ENCODE measurements around the gene PID1. TPM values are rescaled to one million over a fixed set of nuclear protein-coding genes. Genes with fewer than 3 reads are reported as not detected.

Gene PID1
- total RNA-seq, 1 experiment from 2014 or later = 2.9 TPM

DNA sequence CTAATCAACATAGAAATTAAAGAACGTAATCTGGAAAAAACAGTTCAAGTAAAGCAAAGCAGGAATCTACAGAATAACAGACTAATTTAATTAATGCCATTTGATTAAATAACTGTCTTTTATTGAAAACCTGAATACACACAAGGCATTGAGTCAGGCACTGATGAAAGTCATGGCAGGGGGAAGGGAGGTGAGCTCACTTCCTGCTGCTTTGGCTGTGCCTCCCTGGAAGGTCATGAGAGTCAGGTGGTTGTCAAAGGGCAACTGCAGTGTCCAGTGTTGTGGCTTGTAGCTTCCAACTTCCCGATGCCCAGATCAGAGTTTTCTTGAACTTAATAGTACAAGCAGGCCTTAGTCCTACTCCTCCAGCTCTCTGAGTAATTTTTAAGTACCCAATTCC lies 180.9 kb downstream of the PID1 start:
- ATAC-seq (no peak), DNase-seq (ENCODE audit: low read depth, low spot score) (peak; percentile 10)
- POLR2A ChIA-PET = no interaction called here

DNA sequence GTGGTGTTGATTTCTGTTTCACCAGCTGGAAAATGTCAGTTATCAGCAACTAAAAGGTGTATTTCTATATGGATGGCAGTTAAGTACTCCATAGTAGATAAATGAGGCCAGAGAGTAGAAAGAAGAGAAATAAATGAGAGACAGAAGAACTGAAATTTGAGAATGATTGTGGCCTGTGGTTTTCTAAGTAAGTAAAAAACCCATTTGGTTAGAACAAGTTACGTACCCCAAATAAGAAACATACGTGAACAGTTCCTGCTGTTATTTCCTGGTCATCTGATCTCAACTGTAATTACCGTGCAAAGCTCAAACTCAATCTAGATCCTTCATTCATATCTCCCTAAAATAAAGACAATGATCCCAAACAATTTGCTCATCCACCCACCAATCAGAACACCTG lies 181.3 kb downstream of the PID1 start:
- Histone ChIP-seq H3K4me1 (ENCODE audit: control insufficient read depth, insufficient read depth, low read length) (no peaks in the 10 kb centered on the region), H3K4me3 (ENCODE audit: low read depth in 2 of 2, low read length in 2 of 2) (no peak overlapping the region), H3K9me3 (ENCODE audit: control insufficient read depth, insufficient read depth, low read depth, low read length) (no peaks in the 10 kb centered on the region), H3K36me3 (ENCODE audit: control insufficient read depth, insufficient read depth, low read length) (no peaks in the 10 kb centered on the region), H3K27ac (ENCODE audit: low read length) (no peak overlapping the region), H3K27me3 (ENCODE audit: control insufficient read depth, insufficient read depth, low read length) (no peaks in the 10 kb centered on the region)
- no peak for DNase-seq (ENCODE audit: low read depth, low spot score)
- in situ Hi-C loops (cut with HindIII; ENCODE audit: low pct_unique_long_range_greater_than_20kb, low sequenced_read_pairs) = no loop called here
- ChIA-PET CTCF (no interaction called here), POLR2A (no interaction called here)
- no peak for TF ChIP-seq TCF7L2 (IDR thresholded peaks at IDR 0.05; ENCODE audit: low read depth, low read length)
- no peak for TF ChIP-seq SIN3A (IDR thresholded peaks at IDR 0.05; ENCODE audit: borderline replicate concordance, insufficient read depth, low read depth, low read length)
- TF ChIP-seq, protein P1, sequence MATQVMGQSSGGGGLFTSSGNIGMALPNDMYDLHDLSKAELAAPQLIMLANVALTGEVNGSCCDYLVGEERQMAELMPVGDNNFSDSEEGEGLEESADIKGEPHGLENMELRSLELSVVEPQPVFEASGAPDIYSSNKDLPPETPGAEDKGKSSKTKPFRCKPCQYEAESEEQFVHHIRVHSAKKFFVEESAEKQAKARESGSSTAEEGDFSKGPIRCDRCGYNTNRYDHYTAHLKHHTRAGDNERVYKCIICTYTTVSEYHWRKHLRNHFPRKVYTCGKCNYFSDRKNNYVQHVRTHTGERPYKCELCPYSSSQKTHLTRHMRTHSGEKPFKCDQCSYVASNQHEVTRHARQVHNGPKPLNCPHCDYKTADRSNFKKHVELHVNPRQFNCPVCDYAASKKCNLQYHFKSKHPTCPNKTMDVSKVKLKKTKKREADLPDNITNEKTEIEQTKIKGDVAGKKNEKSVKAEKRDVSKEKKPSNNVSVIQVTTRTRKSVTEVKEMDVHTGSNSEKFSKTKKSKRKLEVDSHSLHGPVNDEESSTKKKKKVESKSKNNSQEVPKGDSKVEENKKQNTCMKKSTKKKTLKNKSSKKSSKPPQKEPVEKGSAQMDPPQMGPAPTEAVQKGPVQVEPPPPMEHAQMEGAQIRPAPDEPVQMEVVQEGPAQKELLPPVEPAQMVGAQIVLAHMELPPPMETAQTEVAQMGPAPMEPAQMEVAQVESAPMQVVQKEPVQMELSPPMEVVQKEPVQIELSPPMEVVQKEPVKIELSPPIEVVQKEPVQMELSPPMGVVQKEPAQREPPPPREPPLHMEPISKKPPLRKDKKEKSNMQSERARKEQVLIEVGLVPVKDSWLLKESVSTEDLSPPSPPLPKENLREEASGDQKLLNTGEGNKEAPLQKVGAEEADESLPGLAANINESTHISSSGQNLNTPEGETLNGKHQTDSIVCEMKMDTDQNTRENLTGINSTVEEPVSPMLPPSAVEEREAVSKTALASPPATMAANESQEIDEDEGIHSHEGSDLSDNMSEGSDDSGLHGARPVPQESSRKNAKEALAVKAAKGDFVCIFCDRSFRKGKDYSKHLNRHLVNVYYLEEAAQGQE (IDR thresholded peaks at IDR 0.05; ENCODE audit: insufficient read depth in 1 of 2, low read depth in 2 of 2, low read length in 1 of 2) = no peak
- TF ChIP-seq, protein P2, sequence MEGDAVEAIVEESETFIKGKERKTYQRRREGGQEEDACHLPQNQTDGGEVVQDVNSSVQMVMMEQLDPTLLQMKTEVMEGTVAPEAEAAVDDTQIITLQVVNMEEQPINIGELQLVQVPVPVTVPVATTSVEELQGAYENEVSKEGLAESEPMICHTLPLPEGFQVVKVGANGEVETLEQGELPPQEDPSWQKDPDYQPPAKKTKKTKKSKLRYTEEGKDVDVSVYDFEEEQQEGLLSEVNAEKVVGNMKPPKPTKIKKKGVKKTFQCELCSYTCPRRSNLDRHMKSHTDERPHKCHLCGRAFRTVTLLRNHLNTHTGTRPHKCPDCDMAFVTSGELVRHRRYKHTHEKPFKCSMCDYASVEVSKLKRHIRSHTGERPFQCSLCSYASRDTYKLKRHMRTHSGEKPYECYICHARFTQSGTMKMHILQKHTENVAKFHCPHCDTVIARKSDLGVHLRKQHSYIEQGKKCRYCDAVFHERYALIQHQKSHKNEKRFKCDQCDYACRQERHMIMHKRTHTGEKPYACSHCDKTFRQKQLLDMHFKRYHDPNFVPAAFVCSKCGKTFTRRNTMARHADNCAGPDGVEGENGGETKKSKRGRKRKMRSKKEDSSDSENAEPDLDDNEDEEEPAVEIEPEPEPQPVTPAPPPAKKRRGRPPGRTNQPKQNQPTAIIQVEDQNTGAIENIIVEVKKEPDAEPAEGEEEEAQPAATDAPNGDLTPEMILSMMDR (IDR thresholded peaks at IDR 0.05) = no peak
- no peak for TF ChIP-seq POLR2AphosphoS5 (IDR thresholded peaks at IDR 0.05; ENCODE audit: low read depth, low read length)
- no TSS peak for BruUV-seq (replicated peaks)
- intact Hi-C loops (cut with micrococcal nuclease; ENCODE audit: unreplicated experiment) = no loop called here
- no peak for ATAC-seq

More for the DNA sequence above, 180.9 kb downstream of the PID1 start:
- Histone ChIP-seq H3K36me3 (ENCODE audit: control insufficient read depth, insufficient read depth, low read length) (no peaks in the 10 kb centered on the region), H3K27ac (ENCODE audit: low read length) (no peak overlapping the region), H3K9me3 (ENCODE audit: control insufficient read depth, insufficient read depth, low read depth, low read length) (no peaks in the 10 kb centered on the region), H3K4me3 (ENCODE audit: low read depth in 2 of 2, low read length in 2 of 2) (no peak overlapping the region), H3K27me3 (ENCODE audit: control insufficient read depth, insufficient read depth, low read length) (no peaks in the 10 kb centered on the region), H3K4me1 (ENCODE audit: control insufficient read depth, insufficient read depth, low read length) (no peaks in the 10 kb centered on the region)
- in situ Hi-C loops (cut with HindIII; ENCODE audit: low pct_unique_long_range_greater_than_20kb, low sequenced_read_pairs) (no loop called here), intact Hi-C loops (cut with micrococcal nuclease; ENCODE audit: unreplicated experiment) (no loop called here)
- no TSS peak for BruUV-seq (replicated peaks)
- TF ChIP-seq POLR2AphosphoS5 (IDR thresholded peaks at IDR 0.05; ENCODE audit: low read depth, low read length) = no peak
- TF ChIP-seq, protein P1 (IDR thresholded peaks at IDR 0.05; ENCODE audit: insufficient read depth in 1 of 2, low read depth in 2 of 2, low read length in 1 of 2) = no peak
- CTCF ChIA-PET = no interaction called here

Data from Panc1 (cell line).